SK-N-SH (cell line): ENCODE measurements around the gene EIF4G1. TPM values are rescaled to one million over a fixed set of nuclear protein-coding genes. Genes with fewer than 3 reads are reported as not detected.
"Not testable (repeated sequence)": the region's sequence is repeated elsewhere in the genome, so short reads cannot be mapped to it uniquely, and the experiment has no call there.

Experiments used
- CTCF ChIA-PET: fragments of 300-600, 350-600 bp; formaldehyde crosslinking; extraction: SDS; loops from one replicate; lab custom pipeline; 2021; lab: Yijun Ruan, JAX
- POLR2A ChIA-PET: fragments of 350-600 bp; sonication (Branson Sonifier 250); formaldehyde crosslinking; extraction: SDS; loops from one replicate; lab custom pipeline; 2020; ENCODE audit warnings: antibody characterized with exemption, inconsistent platforms; lab: Yijun Ruan, JAX
- DNase-seq: peaks from one replicate; pipeline ENCODE4 v3.0.0; 2012
- H2AFZ ChIP-seq: fragments of 200-600 bp; sonication (generic); 2 replicates; pipeline ENCODE4 v1.8.1; 2016; ENCODE audit warnings: antibody characterized with exemption, mild to moderate bottlenecking, low read depth
- H3F3A ChIP-seq: fragments of 200-600 bp; sonication (generic); replicated peaks from 2 replicates; pipeline ENCODE3; 2016; ENCODE audit warnings: antibody characterized with exemption, mild to moderate bottlenecking; ENCODE audit not compliant: insufficient read depth
- H3K27ac ChIP-seq, 2 experiments: fragments of 200-500 bp in 1 of 2; fragments of 200-600 bp in 1 of 2; sonication (Bioruptor generic) in 1 of 2; sonication (generic), shearing (Covaris generic) in 1 of 2; 2 replicates each; pipeline versions ENCODE4 v1.5.1 to v1.6.1; 2014 to 2016; ENCODE audit warnings: low read depth in 2 of 2, inconsistent platforms in 1 of 2, low read length in 1 of 2, mild to moderate bottlenecking in 1 of 2, mixed read lengths in 1 of 2
- H3K27me3 ChIP-seq: fragments of 200-600 bp; sonication (generic), shearing (Covaris generic); 2 replicates; pipeline ENCODE4 v1.6.1; 2016; ENCODE audit warnings: mixed run types; ENCODE audit not compliant: insufficient read depth
- H3K36me3 ChIP-seq, 2 experiments: fragments of 200-500 bp in 1 of 2; fragments of 200-600 bp in 1 of 2; sonication (Bioruptor generic) in 1 of 2; sonication (generic) in 1 of 2; replicated peaks in 1 of 2; 2 replicates each; pipeline versions ENCODE3 to v1.5.1; 2014 to 2016; ENCODE audit warnings: low read length in 1 of 2, mild to moderate bottlenecking in 1 of 2; ENCODE audit not compliant: insufficient read depth in 2 of 2, control insufficient read depth in 1 of 2
- H3K4me1 ChIP-seq, 2 experiments: fragments of 200-500 bp in 1 of 2; fragments of 200-600 bp in 1 of 2; sonication (Bioruptor generic) in 1 of 2; sonication (generic), shearing (Covaris generic) in 1 of 2; 2 replicates each; pipeline versions ENCODE4 v1.5.1 to v1.6.1; 2014 to 2016; ENCODE audit warnings: low read depth in 1 of 2, low read length in 1 of 2, mixed run types in 1 of 2; ENCODE audit not compliant: insufficient read depth in 2 of 2, control insufficient read depth in 1 of 2
- H3K4me2 ChIP-seq: fragments of 200-600 bp; sonication (generic), shearing (Covaris generic); 2 replicates; pipeline ENCODE4 v1.6.1; 2017; ENCODE audit warnings: mixed run types
- H3K4me3 ChIP-seq, 2 experiments: fragments of 200-500 bp in 1 of 2; fragments of 200-600 bp in 1 of 2; sonication (Bioruptor generic) in 1 of 2; sonication (generic), shearing (Covaris generic) in 1 of 2; 2 replicates each; pipeline versions ENCODE4 v1.5.1 to v1.8.1; 2014 to 2016; ENCODE audit warnings: low read depth in 2 of 2, inconsistent platforms in 1 of 2, low read length in 1 of 2, mild to moderate bottlenecking in 1 of 2, mixed read lengths in 1 of 2, moderate library complexity in 1 of 2
- H3K79me2 ChIP-seq: fragments of 200-600 bp; sonication (generic); 2 replicates; pipeline ENCODE4 v1.8.1; 2017; ENCODE audit warnings: mild to moderate bottlenecking; ENCODE audit not compliant: insufficient read depth
- H3K9ac ChIP-seq: fragments of 200-600 bp; sonication (generic); 2 replicates; pipeline ENCODE4 v1.6.1; 2017; ENCODE audit warnings: mixed run types
- H3K9me2 ChIP-seq: fragments of 200-600 bp; sonication (generic); 2 replicates; pipeline ENCODE4 v1.6.1; 2017; ENCODE audit warnings: mixed run types
- H3K9me3 ChIP-seq: fragments of 200-600 bp; sonication (generic); 2 replicates; pipeline ENCODE4 v1.6.1; 2017; ENCODE audit warnings: mixed run types, mild to moderate bottlenecking, moderate library complexity
- H4K20me1 ChIP-seq: fragments of 200-600 bp; sonication (generic); 2 replicates; pipeline ENCODE4 v1.6.1; 2017; ENCODE audit warnings: mild to moderate bottlenecking, mixed run types; ENCODE audit not compliant: insufficient read depth
- CHD2 ChIP-seq: fragments of 150-350 bp; IDR thresholded peaks from 2 replicates; pipeline ENCODE4 v1.6.1; 2018; ENCODE audit warnings: low read length; ENCODE audit not compliant: partially characterized antibody
- EP300 ChIP-seq, 2 experiments: IDR thresholded peaks; 2 replicates each; pipeline versions ENCODE4 v1.4.0 to v1.6.1; 2012; ENCODE audit warnings: borderline replicate concordance in 1 of 2, low read depth in 1 of 2, low read length in 1 of 2
- FOSL2 ChIP-seq: IDR thresholded peaks from 2 replicates; pipeline ENCODE4 v1.4.0; 2012; ENCODE audit warnings: low read depth, mild to moderate bottlenecking, moderate library complexity, borderline replicate concordance
- GATA2 ChIP-seq: sonication (generic); formaldehyde crosslinking; IDR thresholded peaks from 2 replicates; pipeline ENCODE4 v1.5.0; 2020; ENCODE audit warnings: mild to moderate bottlenecking, missing genetic modification reagents
- IRF3 ChIP-seq: fragments of 150-350 bp; IDR thresholded peaks from 2 replicates; pipeline ENCODE4 v1.6.1; 2016; ENCODE audit warnings: mild to moderate bottlenecking, low read depth, low read length
- NRF1 ChIP-seq: IDR thresholded peaks from 2 replicates; pipeline ENCODE4 v1.6.1; 2012; ENCODE audit warnings: low read depth, mild to moderate bottlenecking, low read length
- PBX3 ChIP-seq: IDR thresholded peaks from 2 replicates; pipeline ENCODE4; 2012
- POLR2AphosphoS5 ChIP-seq: IDR thresholded peaks from 2 replicates; pipeline ENCODE4 v1.6.1; 2012; ENCODE audit warnings: low read depth, low read length
- RCOR1 ChIP-seq: fragments of 150-350 bp; IDR thresholded peaks from 2 replicates; pipeline ENCODE4 v1.6.1; 2017; ENCODE audit warnings: antibody characterized with exemption, low read length
- RFX5 ChIP-seq: IDR thresholded peaks from 2 replicates; pipeline ENCODE4 v1.6.1; 2012; ENCODE audit warnings: mild to moderate bottlenecking, improper control_type of control experiment, low read length
- RXRA ChIP-seq: IDR thresholded peaks from 2 replicates; pipeline ENCODE4 v1.4.0; 2012; ENCODE audit warnings: low read depth, mild to moderate bottlenecking, borderline replicate concordance
- SIN3A ChIP-seq: IDR thresholded peaks from 2 replicates; pipeline ENCODE4 v1.6.1; 2012; ENCODE audit warnings: low read depth, mild to moderate bottlenecking, low read length, moderate library complexity, borderline replicate concordance
- TCF12 ChIP-seq: IDR thresholded peaks from 2 replicates; pipeline ENCODE4 v1.4.0; 2012
- TEAD4 ChIP-seq: IDR thresholded peaks from 2 replicates; pipeline ENCODE4 v1.4.0; 2012; ENCODE audit warnings: mild to moderate bottlenecking, borderline replicate concordance; ENCODE audit not compliant: insufficient read depth
- WGBS: methylation state at CpG from one replicate; pipeline ENCODE4 v1.1.6; 2017; ENCODE audit warnings: low lambda C conversion rate; 5-methylcytosine and 5-hydroxymethylcytosine counted together
- polyA plus RNA-seq, 3 experiments: library from polyadenylated mRNA; depleted of rRNA; stranded (reverse); fragments of >200 nt; gene quantifications; 2 replicates each; pipeline ENCODE4 v1.2.3, GENCODE V29; 2012
- TF ChIP-seq, protein P1 (sequence below): IDR thresholded peaks from 2 replicates; pipeline ENCODE4 v1.4.0; 2012; ENCODE audit warnings: low read depth
- TF ChIP-seq, protein P2 (sequence below): IDR thresholded peaks from 2 replicates; pipeline ENCODE4 v1.4.0; 2012; ENCODE audit warnings: low read depth, borderline replicate concordance

EIF4G1 gene
- polyA plus RNA-seq, 1 of the 3 experiments (the other 2 are of a cell fraction) = 262 TPM

DNA sequence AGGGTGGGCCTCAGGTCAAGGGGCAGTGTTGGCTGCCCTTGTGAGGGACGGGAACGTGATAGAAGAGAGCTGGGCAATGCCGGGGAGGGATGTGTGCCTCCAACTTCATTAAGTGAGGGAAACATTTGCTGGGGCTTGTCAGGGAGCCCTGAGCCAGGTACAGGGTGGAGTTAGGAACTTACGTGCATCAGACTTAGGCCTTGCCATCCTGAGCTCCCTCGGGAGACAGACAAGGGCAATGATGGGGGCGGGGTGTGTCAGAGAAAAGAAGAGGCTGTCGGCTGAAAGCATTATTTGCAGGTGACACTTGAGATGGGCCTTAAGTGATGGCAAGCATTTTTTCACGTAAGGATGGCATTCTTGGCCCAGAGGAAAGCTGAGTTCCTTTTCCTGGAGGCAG, 24.6 kb downstream of the EIF4G1 start (continued):
- TF ChIP-seq RCOR1 (no peak), NRF1 (no peak)

GRCh38 chr3:184339451-184340135, 25.2 kb downstream of the EIF4G1 start:
- not testable (repeated sequence) for DNase-seq, H2AFZ ChIP-seq, H3K27me3 ChIP-seq, H3K9me2 ChIP-seq, H3K4me3 ChIP-seq, H3K9me3 ChIP-seq, H3K9ac ChIP-seq
- Histone ChIP-seq H3K79me2 (peaks cover 60% of the 10 kb centered on the region), H3F3A (peaks cover 18% of the 10 kb centered on the region), H4K20me1 (peaks cover 14% of the 10 kb centered on the region; the same call in 1 of the 2 replicates), H3K4me2 (peak overlapping the region; percentile 85), H3K36me3 (peaks cover 7 to 31% of the 10 kb centered on the region in 2 experiments), H3K27ac (peak overlapping the region in 1 of 2 experiments; percentile 90; a peak in 1 of 4 replicates), H3K4me1 (peaks cover 31 to 36% of the 10 kb centered on the region in 2 experiments; a peak in 3 of 4 replicates)
- ChIA-PET CTCF (interaction anchor here (0.9 to 5.2 kb wide), 6 partner anchors 9 to 443 kb away, joined by 3 to 63 read pairs (median 4); partner anchors contain the start of genes CLCN2 and POLR2H), POLR2A (interaction anchor here (0.6 to 3.1 kb wide), 7 partner anchors 9 to 507 kb away, joined by 3 to 19 read pairs (median 6); partner anchors contain the start of genes CLCN2 and POLR2H)
- 96% methylated on average over 19 of the region's 19 CpGs for WGBS

GRCh38 chr3:184341925-184342324, 27.5 kb downstream of the EIF4G1 start:
- H3K79me2 ChIP-seq = peaks cover 52% of the 10 kb centered on the region
- H2AFZ ChIP-seq = no peak overlapping the region
- no peaks in the 10 kb centered on the region for H3K9me3 ChIP-seq
- no peak for DNase-seq
- H3K36me3 ChIP-seq = peaks cover 0 to 34% of the 10 kb centered on the region in 2 experiments
- peaks cover 4% of the 10 kb centered on the region for H3F3A ChIP-seq
- H3K4me3 ChIP-seq = no peak overlapping the region
- no peak overlapping the region for H3K27ac ChIP-seq
- WGBS = 95% methylated on average over 7 of the region's 7 CpGs
- H3K27me3 ChIP-seq = no peaks in the 10 kb centered on the region
- no peak overlapping the region for H3K9ac ChIP-seq
- POLR2A ChIA-PET = no interaction called here
- CTCF ChIA-PET = interaction anchor here (2.2 to 5.3 kb wide), 2 partner anchors 12 to 36 kb away, joined by 4 to 42 read pairs; no protein-coding TSS in a partner anchor
- TF ChIP-seq, protein P1, sequence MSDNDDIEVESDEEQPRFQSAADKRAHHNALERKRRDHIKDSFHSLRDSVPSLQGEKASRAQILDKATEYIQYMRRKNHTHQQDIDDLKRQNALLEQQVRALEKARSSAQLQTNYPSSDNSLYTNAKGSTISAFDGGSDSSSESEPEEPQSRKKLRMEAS = no peak
- TF ChIP-seq FOSL2 = no peak
- no peak for TF ChIP-seq CHD2
- no peak for TF ChIP-seq TEAD4
- TF ChIP-seq POLR2AphosphoS5 = no peak
- no peak for TF ChIP-seq RFX5
- TF ChIP-seq TCF12 = no peak
- TF ChIP-seq PBX3 = no peak
- TF ChIP-seq IRF3 = no peak
- no peak for TF ChIP-seq EP300 (IDR thresholded peaks at IDR 0.05; ENCODE audit: borderline replicate concordance in 1 of 2, low read depth in 1 of 2, low read length in 1 of 2)
- no peak for TF ChIP-seq RXRA
- TF ChIP-seq, protein P2, sequence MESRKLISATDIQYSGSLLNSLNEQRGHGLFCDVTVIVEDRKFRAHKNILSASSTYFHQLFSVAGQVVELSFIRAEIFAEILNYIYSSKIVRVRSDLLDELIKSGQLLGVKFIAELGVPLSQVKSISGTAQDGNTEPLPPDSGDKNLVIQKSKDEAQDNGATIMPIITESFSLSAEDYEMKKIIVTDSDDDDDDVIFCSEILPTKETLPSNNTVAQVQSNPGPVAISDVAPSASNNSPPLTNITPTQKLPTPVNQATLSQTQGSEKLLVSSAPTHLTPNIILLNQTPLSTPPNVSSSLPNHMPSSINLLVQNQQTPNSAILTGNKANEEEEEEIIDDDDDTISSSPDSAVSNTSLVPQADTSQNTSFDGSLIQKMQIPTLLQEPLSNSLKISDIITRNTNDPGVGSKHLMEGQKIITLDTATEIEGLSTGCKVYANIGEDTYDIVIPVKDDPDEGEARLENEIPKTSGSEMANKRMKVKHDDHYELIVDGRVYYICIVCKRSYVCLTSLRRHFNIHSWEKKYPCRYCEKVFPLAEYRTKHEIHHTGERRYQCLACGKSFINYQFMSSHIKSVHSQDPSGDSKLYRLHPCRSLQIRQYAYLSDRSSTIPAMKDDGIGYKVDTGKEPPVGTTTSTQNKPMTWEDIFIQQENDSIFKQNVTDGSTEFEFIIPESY = no peak
- TF ChIP-seq SIN3A = no peak
- no peak for TF ChIP-seq GATA2 (CRISPR knock-in tag)
- TF ChIP-seq, all 33 proteins: peak for 0
- no peak overlapping the region for H3K4me2 ChIP-seq
- H3K9me2 ChIP-seq = no peaks in the 10 kb centered on the region
- peaks cover 22% of the 10 kb centered on the region in 2 experiments; a peak in 3 of 4 replicates for H3K4me1 ChIP-seq
- H4K20me1 ChIP-seq = 0 out of 2 replicates have a peak, but pooled peaks cover 5% of the 10 kb centered on the region
